ENCODE results near the gene CHCHD3.

CHCHD3 gene

DNA sequence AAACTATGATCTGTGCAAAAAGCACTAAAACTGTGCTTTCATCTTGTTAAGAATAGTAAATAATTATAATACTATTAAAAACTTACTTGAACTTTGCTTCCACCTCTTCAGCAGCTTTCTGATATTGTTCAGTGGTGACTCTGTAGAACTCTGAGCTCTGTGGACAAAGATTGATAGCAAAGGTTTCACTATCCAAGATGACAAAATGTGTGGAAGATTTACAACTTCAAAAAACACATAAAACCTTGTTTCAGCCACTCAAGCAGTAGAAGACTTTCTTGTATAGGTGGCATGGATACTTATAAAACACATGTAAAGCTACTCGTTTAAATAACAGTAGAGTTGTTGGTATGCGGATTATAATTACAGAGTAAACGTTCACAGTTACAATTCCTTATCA lies 243.6 kb downstream of the CHCHD3 start:
- no peak overlapping the region for H3K27ac ChIP-seq (ENCODE audit: low read length)
- WGBS (ENCODE audit: insufficient coverage, insufficient read length): no CpG with 5 or more reads among the region's 3 CpGs
- no peaks in the 10 kb centered on the region for H3K9me3 ChIP-seq (ENCODE audit: control insufficient read depth, insufficient read depth, low read length)
- H3K27me3 ChIP-seq (ENCODE audit: control insufficient read depth, insufficient read depth, low read length): no peaks in the 10 kb centered on the region
- DNase-seq (ENCODE audit: low read depth, low spot score): no peak
- H3K36me3 ChIP-seq (ENCODE audit: control insufficient read depth, insufficient read depth, low read length): no peaks in the 10 kb centered on the region
- no peaks in the 10 kb centered on the region for H3K4me1 ChIP-seq (ENCODE audit: control insufficient read depth, insufficient read depth, low read length)
- no peak overlapping the region for H3K4me3 ChIP-seq (ENCODE audit: low read length)

- no peaks in the 10 kb centered on the region for H3K27me3 ChIP-seq (ENCODE audit: control insufficient read depth, insufficient read depth, low read length)
- no peaks in the 10 kb centered on the region for H3K9me3 ChIP-seq (ENCODE audit: control insufficient read depth, insufficient read depth, low read length)
- H3K4me1 ChIP-seq (ENCODE audit: control insufficient read depth, insufficient read depth, low read length): no peaks in the 10 kb centered on the region
- DNase-seq (ENCODE audit: low read depth, low spot score): no peak
- no peak overlapping the region for H3K4me3 ChIP-seq (ENCODE audit: low read length)
- H3K36me3 ChIP-seq (ENCODE audit: control insufficient read depth, insufficient read depth, low read length): no peaks in the 10 kb centered on the region
- no peak overlapping the region for H3K27ac ChIP-seq (ENCODE audit: low read length)
- WGBS (ENCODE audit: insufficient coverage, insufficient read length): no CpG with 5 or more reads among the region's 3 CpGs
Measured at GRCh38 chr7:132837529-132837928, 244.4 kb downstream of the CHCHD3 start.

DNA sequence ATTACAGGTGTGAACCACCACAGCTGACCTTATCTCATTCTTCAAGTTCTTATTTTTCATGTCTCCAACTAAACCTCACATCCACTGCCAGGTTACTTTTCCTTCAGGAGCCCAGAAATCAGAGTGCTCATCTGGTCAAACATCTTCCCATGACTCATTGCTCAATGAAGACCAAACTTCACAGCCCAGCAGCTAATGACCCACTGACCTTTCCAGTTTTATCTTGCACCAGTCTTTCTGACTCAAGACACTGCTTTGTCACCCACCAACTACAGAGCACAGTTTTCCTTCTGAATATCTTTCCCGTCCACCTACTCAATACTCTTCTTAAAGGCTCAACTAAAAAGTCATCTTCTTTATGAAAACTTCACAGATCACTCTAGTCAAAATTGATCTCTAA lies 245.1 kb downstream of the CHCHD3 start:
- Histone ChIP-seq H3K4me3 (ENCODE audit: low read length) (no peak overlapping the region), H3K36me3 (ENCODE audit: control insufficient read depth, insufficient read depth, low read length) (no peaks in the 10 kb centered on the region), H3K4me1 (ENCODE audit: control insufficient read depth, insufficient read depth, low read length) (no peaks in the 10 kb centered on the region), H3K27me3 (ENCODE audit: control insufficient read depth, insufficient read depth, low read length) (no peaks in the 10 kb centered on the region), H3K27ac (ENCODE audit: low read length) (no peak overlapping the region), H3K9me3 (ENCODE audit: control insufficient read depth, insufficient read depth, low read length) (no peaks in the 10 kb centered on the region)
- WGBS (ENCODE audit: insufficient coverage, insufficient read length): no CpG with 5 or more reads among the region's 1 CpG
- DNase-seq (ENCODE audit: low read depth, low spot score): no peak

DNA sequence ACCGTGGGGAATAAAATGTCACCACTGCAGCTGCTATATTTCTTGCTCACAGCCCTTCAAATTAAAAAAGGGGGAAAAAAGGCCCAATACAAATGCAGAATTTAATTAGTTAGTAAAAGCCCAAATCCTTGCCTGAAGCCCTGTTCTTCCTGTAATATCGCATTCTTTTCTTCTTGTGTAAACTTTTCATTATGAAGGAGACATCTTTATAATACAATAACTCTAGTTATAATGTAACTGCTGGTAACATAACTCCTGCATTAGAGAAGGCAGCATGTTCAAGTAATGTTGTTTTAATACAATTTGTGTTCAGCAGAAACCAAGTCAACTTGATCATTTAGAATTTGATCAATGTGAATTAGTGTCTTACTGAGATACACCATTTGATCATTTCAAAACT lies 250.9 kb downstream of the CHCHD3 start:
- H3K36me3 ChIP-seq (ENCODE audit: control insufficient read depth, insufficient read depth, low read length): no peaks in the 10 kb centered on the region
- H3K27ac ChIP-seq (ENCODE audit: low read length): no peak overlapping the region
- H3K4me3 ChIP-seq (ENCODE audit: low read length): no peak overlapping the region
- no peaks in the 10 kb centered on the region for H3K27me3 ChIP-seq (ENCODE audit: control insufficient read depth, insufficient read depth, low read length)
- H3K4me1 ChIP-seq (ENCODE audit: control insufficient read depth, insufficient read depth, low read length): peaks cover 3% of the 10 kb centered on the region
- no peak for DNase-seq (ENCODE audit: low read depth, low spot score)
- WGBS (ENCODE audit: insufficient coverage, insufficient read length): no CpG with 5 or more reads among the region's 2 CpGs
- no peaks in the 10 kb centered on the region for H3K9me3 ChIP-seq (ENCODE audit: control insufficient read depth, insufficient read depth, low read length)

- H3K36me3 ChIP-seq (ENCODE audit: control insufficient read depth, insufficient read depth, low read length): no peaks in the 10 kb centered on the region
- no peaks in the 10 kb centered on the region for H3K27me3 ChIP-seq (ENCODE audit: control insufficient read depth, insufficient read depth, low read length)
- no peak overlapping the region for H3K4me3 ChIP-seq (ENCODE audit: low read length)
- no peaks in the 10 kb centered on the region for H3K9me3 ChIP-seq (ENCODE audit: control insufficient read depth, insufficient read depth, low read length)
- no peak overlapping the region for H3K27ac ChIP-seq (ENCODE audit: low read length)
- DNase-seq (ENCODE audit: low read depth, low spot score): no peak
- peaks cover 3% of the 10 kb centered on the region for H3K4me1 ChIP-seq (ENCODE audit: control insufficient read depth, insufficient read depth, low read length)
Measured at GRCh38 chr7:132828502-132828901, 253.4 kb downstream of the CHCHD3 start.

DNA sequence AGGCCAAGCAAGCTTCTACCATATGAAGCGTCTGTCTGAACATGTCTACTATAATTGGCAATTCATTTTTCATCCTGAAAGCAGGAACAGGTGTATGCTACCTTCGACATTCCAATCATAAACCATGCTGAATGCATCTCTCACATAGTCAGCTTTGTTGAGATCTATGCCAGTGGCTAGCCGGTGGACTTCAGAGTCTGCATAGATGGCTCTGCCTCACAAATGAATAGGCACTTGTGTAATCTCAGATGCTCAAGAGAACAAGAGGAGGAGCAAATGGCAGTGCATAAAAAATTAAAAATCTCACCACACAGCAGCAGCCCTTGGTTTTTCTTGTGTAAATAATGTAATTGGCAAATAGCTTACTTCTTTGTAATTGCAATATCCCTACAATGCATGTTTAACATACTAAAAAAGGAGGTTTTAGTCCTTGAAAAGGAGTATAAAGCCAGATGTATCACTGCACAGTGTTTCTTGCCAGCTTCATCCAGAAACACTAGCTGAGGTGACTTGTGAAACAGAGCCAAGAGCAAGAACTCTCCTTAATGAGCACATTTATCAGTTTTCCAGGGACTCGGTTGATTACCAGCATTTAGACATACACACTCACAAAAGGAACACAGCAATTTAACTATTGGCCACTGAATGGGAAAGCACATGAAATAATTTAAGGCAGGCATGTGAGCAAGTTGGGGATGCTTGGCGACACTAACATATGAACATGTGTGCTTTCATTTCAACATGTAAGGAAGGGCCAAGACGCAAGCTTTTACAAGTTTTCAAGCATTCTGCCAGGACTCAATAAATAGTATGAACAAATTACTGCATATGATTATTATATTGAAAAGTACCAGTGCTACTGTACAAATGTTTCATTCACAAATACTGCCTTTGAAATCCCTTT lies 255.7 kb downstream of the CHCHD3 start:
- WGBS (ENCODE audit: insufficient coverage, insufficient read length): no CpG with 5 or more reads among the region's 6 CpGs
- Histone ChIP-seq H3K9me3 (ENCODE audit: control insufficient read depth, insufficient read depth, low read length) (no peaks in the 10 kb centered on the region), H3K27me3 (ENCODE audit: control insufficient read depth, insufficient read depth, low read length) (no peaks in the 10 kb centered on the region), H3K27ac (ENCODE audit: low read length) (no peak overlapping the region), H3K4me3 (ENCODE audit: low read length) (no peak overlapping the region), H3K36me3 (ENCODE audit: control insufficient read depth, insufficient read depth, low read length) (no peaks in the 10 kb centered on the region), H3K4me1 (ENCODE audit: control insufficient read depth, insufficient read depth, low read length) (peaks cover 3% of the 10 kb centered on the region)
- no peak for DNase-seq (ENCODE audit: low read depth, low spot score)

DNA sequence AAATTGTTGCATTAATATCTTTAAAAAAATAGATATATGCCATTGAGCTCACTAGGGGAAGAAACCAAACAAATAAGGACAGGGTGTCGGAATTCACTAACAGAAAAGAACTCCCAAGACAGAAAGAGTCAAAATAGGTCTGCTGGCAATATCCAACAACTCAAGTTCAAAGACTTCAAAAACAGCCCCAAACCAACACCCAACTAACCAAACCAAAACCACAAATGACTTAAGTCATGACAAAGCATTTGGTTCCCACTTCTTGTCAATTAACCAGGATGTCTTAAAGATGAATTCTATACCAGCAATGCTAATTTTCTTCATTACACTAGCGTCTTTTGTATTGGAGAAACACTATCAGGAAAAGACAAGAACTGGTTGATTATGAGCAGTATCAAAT lies 256.7 kb downstream of the CHCHD3 start:
- Histone ChIP-seq H3K27ac (ENCODE audit: low read length) (no peak overlapping the region), H3K4me1 (ENCODE audit: control insufficient read depth, insufficient read depth, low read length) (peaks cover 3% of the 10 kb centered on the region), H3K4me3 (ENCODE audit: low read length) (no peak overlapping the region), H3K9me3 (ENCODE audit: control insufficient read depth, insufficient read depth, low read length) (no peaks in the 10 kb centered on the region), H3K27me3 (ENCODE audit: control insufficient read depth, insufficient read depth, low read length) (no peaks in the 10 kb centered on the region), H3K36me3 (ENCODE audit: control insufficient read depth, insufficient read depth, low read length) (no peaks in the 10 kb centered on the region)
- DNase-seq (ENCODE audit: low read depth, low spot score): no peak
- no CpG with 5 or more reads among the region's 2 CpGs for WGBS (ENCODE audit: insufficient coverage, insufficient read length)

DNA sequence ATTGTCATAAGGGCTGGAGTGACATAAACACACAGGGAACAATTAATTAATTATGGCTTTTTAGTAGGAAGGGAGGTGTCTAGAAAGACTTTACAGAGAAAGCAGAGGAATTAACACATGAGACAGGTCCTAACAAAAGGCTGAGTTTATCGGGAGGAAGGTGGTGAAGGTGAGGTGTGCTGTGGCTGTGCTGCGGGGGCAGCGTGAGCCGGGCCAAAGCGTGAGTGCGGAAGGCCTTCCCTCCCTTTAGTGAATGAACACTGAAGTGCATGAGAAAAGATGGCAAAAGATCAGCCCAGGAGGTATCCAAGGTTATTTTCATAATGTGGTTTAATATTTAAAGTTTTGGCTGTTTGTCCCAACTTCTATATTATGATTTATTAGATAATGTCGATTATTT lies 262.2 kb downstream of the CHCHD3 start:
- Histone ChIP-seq H3K27ac (ENCODE audit: low read length) (no peak overlapping the region), H3K36me3 (ENCODE audit: control insufficient read depth, insufficient read depth, low read length) (no peaks in the 10 kb centered on the region), H3K27me3 (ENCODE audit: control insufficient read depth, insufficient read depth, low read length) (no peaks in the 10 kb centered on the region), H3K9me3 (ENCODE audit: control insufficient read depth, insufficient read depth, low read length) (no peaks in the 10 kb centered on the region), H3K4me1 (ENCODE audit: control insufficient read depth, insufficient read depth, low read length) (no peaks in the 10 kb centered on the region), H3K4me3 (ENCODE audit: low read length) (no peak overlapping the region)
- DNase-seq (ENCODE audit: low read depth, low spot score): no peak
- no CpG with 5 or more reads among the region's 7 CpGs for WGBS (ENCODE audit: insufficient coverage, insufficient read length)

DNA sequence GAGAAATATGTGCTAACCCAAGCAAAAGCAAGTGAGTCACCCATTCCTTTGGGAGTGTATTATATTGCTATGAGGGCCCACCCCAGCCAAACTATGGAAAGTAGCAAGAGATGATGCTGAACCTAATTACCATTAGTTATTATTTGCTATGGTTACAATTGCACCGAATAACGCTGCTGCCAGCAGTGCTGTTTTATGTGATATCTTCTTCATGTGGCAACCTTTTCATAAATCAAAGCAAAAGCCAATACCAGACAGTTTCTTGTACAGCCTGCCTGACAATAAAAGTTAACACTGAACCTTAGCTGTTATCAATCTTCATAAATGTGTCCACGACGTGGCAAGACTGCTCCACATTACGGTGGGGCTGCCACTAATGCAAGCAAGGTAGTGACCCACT lies 263.9 kb downstream of the CHCHD3 start:
- H3K9me3 ChIP-seq (ENCODE audit: control insufficient read depth, insufficient read depth, low read length): no peaks in the 10 kb centered on the region
- no peaks in the 10 kb centered on the region for H3K36me3 ChIP-seq (ENCODE audit: control insufficient read depth, insufficient read depth, low read length)
- no peaks in the 10 kb centered on the region for H3K27me3 ChIP-seq (ENCODE audit: control insufficient read depth, insufficient read depth, low read length)
- H3K4me3 ChIP-seq (ENCODE audit: low read length): no peak overlapping the region
- WGBS (ENCODE audit: insufficient coverage, insufficient read length): no CpG with 5 or more reads among the region's 5 CpGs
- DNase-seq (ENCODE audit: low read depth, low spot score): no peak
- H3K4me1 ChIP-seq (ENCODE audit: control insufficient read depth, insufficient read depth, low read length): no peaks in the 10 kb centered on the region
- no peak overlapping the region for H3K27ac ChIP-seq (ENCODE audit: low read length)

GRCh38 chr7:132815696-132816311 lies 266.1 kb downstream of the CHCHD3 start:
- no CpG with 5 or more reads among the region's 6 CpGs for WGBS (ENCODE audit: insufficient coverage, insufficient read length)
- Histone ChIP-seq H3K36me3 (ENCODE audit: control insufficient read depth, insufficient read depth, low read length) (no peaks in the 10 kb centered on the region), H3K27me3 (ENCODE audit: control insufficient read depth, insufficient read depth, low read length) (no peaks in the 10 kb centered on the region), H3K9me3 (ENCODE audit: control insufficient read depth, insufficient read depth, low read length) (no peaks in the 10 kb centered on the region), H3K4me1 (ENCODE audit: control insufficient read depth, insufficient read depth, low read length) (no peaks in the 10 kb centered on the region), H3K27ac (ENCODE audit: low read length) (no peak overlapping the region), H3K4me3 (ENCODE audit: low read length) (no peak overlapping the region)
- no peak for DNase-seq (ENCODE audit: low read depth, low spot score)

- Histone ChIP-seq H3K4me3 (ENCODE audit: low read length) (no peak overlapping the region), H3K27me3 (ENCODE audit: control insufficient read depth, insufficient read depth, low read length) (no peaks in the 10 kb centered on the region), H3K9me3 (ENCODE audit: control insufficient read depth, insufficient read depth, low read length) (no peaks in the 10 kb centered on the region), H3K4me1 (ENCODE audit: control insufficient read depth, insufficient read depth, low read length) (no peaks in the 10 kb centered on the region), H3K27ac (ENCODE audit: low read length) (no peak overlapping the region), H3K36me3 (ENCODE audit: control insufficient read depth, insufficient read depth, low read length) (no peaks in the 10 kb centered on the region)
- no peak for DNase-seq (ENCODE audit: low read depth, low spot score)
Measured at GRCh38 chr7:132815130-132815529, 266.8 kb downstream of the CHCHD3 start.

Measured in iPS DF 6.9 (cell line).